22Rv1 (cell line): Measurements from ENCODE around the gene ALDH16A1.

Source experiments
- ZFX ChIP-seq: fragments of 450-650 bp; IDR thresholded peaks from 2 replicates; pipeline ENCODE4 v1.6.1; 2017; ENCODE audit warnings: antibody characterized with exemption, borderline replicate concordance
- TF ChIP-seq, protein P1 (sequence below): fragments of 450-650 bp; IDR thresholded peaks from 2 replicates; pipeline ENCODE4 v1.5.1; 2017; ENCODE audit warnings: mild to moderate bottlenecking

DNA sequence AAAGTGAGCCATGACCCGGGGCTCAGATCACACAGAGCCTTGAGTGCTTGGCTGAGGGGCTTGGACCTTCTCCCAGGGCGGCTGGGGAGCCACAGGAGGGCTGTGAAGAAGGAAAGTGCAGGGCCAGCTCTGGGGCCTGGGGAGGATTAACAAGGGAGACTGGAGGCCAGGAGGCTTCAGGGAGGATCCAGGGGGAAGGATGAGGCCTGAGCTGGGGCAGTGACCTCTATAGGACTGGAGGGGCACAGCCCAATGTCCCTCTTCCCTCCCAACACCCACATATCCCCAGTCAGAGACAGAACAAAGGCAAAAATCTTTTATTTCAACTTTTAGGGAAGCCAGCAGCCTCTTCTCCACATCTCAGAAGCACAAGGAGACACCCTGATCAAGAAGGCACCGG, 7.0 kb upstream of the ALDH16A1 start:
- TF ChIP-seq, protein P1, sequence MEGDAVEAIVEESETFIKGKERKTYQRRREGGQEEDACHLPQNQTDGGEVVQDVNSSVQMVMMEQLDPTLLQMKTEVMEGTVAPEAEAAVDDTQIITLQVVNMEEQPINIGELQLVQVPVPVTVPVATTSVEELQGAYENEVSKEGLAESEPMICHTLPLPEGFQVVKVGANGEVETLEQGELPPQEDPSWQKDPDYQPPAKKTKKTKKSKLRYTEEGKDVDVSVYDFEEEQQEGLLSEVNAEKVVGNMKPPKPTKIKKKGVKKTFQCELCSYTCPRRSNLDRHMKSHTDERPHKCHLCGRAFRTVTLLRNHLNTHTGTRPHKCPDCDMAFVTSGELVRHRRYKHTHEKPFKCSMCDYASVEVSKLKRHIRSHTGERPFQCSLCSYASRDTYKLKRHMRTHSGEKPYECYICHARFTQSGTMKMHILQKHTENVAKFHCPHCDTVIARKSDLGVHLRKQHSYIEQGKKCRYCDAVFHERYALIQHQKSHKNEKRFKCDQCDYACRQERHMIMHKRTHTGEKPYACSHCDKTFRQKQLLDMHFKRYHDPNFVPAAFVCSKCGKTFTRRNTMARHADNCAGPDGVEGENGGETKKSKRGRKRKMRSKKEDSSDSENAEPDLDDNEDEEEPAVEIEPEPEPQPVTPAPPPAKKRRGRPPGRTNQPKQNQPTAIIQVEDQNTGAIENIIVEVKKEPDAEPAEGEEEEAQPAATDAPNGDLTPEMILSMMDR, result no peak
- TF ChIP-seq ZFX, result no peak
